Measurements from ENCODE around the gene DPF3.

DPF3 gene

DNA sequence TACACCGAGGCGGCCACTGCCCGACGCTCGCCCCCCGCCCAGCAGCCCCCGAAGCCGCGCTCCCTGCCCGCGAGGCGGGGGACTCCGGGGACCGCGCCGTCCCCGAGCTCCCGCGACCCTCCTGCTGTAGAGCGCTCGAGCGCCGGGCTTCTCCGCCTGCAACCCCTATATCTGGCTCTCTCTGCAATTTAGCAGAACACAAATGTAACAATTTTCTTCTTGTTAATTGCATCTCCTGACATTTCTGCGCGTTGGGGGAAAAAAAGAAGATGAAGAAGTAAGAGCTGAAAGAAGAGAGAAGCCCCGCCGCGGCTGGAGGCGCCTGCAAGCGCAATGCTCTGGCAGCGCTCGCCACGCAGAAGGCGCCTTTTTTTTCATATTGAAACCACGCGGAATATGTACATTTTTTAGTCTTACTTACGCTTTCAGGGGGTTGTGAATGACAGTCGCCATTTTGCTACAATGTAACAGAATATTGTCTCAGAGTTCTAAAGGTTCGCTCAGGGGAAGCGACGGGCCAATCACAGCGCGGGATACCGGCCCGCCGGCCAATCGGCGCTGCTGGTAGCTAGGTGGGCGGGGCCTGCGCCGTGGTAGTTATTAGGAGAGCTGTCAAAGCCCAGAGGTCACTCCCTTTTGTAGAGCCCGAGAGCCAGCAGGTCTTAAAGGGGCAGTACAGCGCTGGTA is at the start of gene DPF3:
Gene DPF3, minus strand, starts transcription at position 466 of the 687 bp plus-strand sequence. Its CDS starts 13 bp downstream, at position 453.
- peak; percentile 84 to 88 for DNase-seq (ENCODE audit: low read depth in 1 of 2, low spot score in 1 of 2)

DNA sequence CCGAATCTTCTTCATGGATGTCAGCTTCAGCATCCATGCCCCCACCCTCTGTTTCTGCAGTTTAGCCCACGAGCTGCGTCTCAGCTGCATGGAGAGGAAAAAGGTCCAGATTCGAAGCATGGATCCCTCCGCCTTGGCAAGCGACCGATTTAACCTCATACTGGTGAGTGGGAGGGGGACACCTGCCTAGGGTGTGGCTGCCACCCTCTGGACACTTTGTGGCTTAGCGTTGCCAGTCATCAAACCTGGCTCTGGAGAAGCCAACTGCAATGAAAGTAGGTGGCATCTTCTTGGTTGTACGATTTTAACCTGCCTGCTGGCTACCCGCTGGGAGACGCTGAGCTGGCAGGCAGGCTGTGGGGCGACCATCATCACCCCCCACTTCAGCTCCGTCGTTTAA is 49.0 kb upstream of the DPF3 start:
- DNase-seq (ENCODE audit: low read depth in 1 of 2, low spot score in 1 of 2), result no peak

DNA sequence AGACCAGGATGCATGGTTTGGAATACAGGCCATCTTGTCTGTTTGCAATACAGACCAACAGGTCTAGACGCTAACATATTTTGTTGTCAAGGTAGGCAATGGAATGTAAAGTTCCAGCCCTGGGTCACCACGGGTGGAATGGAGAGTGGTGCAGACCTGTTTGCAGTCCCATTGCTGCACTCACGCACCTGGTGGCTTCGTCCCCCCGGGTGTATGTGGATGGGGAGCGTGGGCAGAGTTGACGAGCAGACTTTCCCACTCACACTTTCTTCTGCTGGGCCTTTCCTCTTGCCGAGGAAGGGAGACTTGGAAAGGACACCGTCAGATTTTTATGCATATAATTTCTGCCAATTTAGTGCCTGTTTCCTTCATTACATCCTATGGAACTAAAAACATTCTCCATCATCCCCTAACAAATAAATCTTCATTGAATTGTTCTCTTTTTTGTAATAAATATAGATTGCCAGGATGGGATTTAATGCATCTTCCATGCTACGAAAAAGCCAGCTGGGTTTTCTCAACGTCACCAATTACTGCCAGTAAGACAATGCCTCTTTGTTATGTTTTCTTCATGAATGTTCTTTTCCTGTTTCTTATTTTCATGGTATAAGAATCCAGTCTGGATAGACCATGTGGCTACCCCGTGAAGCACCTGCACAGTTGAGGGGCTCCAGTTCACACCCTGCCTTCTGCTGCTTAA is 47.5 kb upstream of the DPF3 start:
- DNase-seq (ENCODE audit: low read depth in 1 of 2, low spot score in 1 of 2), result no peak

DNA sequence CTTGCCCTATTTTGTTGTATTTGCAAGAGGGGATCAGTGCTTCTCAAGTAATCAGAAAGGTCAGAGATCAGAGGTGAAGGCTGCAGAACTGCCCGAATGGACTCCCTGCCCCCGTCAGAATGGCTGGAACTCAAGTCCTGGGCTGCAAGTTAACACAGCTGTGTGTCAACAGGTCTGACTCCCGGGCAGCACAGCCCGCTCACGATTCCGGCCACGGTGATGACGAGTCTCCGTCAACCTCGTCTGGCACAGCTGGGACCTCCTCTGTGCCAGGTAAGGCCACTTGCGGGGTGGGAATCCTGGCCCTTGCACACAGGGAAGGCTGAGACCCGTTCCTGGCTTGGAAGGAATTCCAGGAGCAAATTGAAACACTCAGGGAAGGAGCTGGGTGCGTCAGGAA is 45.7 kb upstream of the DPF3 start:
- no peak for DNase-seq (ENCODE audit: low read depth in 1 of 2, low spot score in 1 of 2)

DNA sequence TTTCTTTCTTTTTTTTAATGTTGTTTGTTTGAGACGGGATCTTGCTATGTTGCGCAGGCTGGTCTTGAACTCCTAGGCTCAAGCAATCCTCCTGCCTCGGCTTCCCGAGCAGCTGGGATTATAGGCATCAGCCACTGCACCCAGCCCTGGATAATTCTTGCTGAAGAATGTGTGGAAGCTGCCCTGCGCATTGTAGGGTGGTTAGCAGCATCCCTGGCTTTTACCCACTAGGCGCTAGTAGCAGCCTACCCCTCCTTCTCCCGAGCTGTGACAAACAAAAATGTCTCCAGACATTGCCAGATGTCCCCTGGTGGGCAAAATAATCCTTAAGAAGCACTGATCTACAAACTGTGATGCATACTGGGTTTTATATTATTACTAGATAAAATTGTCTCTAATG is 39.0 kb upstream of the DPF3 start:
- DNase-seq (ENCODE audit: low read depth in 1 of 2, low spot score in 1 of 2), result no peak

DNA sequence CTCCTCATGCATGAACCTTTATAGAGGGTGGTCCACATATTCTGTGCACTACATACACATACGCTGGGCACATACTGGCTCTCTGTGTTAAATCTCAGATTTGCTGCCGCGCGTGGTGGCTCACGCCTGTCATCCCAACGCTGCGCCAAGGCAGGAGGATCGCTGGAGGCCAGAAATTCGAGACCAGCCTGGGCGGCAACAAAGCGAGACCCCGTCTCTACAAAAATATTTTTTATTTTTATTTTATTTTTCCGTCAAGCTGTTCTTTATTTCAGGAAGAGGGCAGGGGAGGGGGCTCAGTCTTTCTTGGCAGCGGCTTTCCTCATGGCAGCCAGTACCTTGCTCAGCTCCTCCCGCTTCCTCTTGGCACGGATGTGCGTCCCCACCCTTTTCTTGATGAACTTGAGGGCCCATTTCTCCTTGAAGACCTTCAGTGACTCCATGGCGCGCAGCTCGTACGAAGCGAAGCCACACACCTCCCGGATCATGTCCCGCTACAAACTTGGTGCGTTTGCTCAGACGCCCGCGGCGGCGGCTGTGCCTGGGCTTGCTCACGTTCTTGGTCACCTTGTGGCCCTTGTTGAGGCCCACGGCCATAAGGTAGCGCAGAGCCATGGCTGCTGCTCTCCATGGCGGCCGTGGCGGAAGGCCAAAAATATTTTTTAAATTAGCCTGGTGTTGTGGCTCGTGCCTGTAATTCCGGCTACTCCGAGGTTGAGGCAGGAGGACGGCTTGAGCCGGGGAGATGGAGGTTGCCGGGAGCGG is 35.6 kb upstream of the DPF3 start:
- DNase-seq (ENCODE audit: low read depth in 1 of 2, low spot score in 1 of 2), result no peak

DNA sequence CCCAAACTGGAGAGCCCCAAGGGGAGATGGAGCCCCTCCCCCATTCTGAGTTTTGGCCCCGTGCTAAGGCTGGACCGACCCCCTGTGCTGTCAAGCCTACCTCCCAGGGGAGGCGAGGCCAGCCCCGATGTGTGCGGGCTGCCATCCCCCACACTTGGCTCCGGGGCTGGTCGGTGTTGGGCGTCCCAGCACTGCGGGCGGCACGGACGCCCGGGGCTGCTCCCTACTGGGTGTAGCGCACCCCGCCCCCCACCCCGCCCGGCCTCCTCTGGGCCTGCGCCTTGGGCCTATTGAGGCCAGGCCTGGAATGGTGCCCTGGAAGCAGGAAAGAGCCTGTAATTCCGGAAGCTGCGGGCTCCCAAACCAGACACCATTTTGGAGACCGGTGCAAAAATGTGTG is 35.0 kb upstream of the DPF3 start:
- DNase-seq (ENCODE audit: low read depth in 1 of 2, low spot score in 1 of 2), result no peak

DNA sequence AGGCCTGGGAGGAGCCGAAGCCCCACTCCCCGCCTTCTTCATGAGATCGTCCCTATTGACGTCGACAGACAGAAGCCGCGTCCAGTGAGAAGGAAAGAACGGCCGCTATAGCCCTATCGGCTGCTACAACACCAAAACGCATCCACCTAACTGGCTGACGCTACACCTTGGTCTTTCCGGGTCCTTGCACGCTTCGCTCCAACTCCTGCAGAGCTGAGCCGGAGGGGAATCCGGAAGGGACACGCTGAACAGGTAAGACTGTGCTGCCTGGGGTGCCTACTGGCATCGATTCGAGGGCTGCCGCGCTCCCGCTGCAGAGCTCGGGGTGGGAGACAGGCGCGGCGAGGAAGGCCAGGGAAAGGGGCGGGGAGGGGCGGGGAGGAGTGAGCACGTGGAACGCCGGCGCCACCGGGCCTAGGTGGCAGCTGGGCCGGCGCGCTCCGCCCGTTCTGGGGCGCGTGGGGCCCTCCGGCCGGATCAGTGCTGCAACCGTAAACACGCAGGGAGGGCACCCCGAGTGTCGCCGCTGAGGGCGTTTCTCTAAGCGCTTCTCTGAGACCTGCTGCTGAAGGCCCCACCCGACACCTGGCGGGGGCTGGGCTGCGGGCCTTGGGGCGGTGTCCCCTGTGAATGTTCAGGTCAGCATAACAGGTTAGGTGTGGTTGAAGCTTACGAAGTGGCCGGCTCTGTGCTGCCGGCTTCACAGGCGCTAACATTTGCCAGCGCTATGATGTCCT is 32.6 kb upstream of the DPF3 start, which contains the start of gene DCAF4:
Gene DCAF4, plus strand, starts transcription at position 173 of the 737 bp plus-strand sequence. CDS start 11,515 bp downstream, outside the sequence.
- DNase-seq (ENCODE audit: low read depth in 1 of 2, low spot score in 1 of 2), result peak; percentile 84 to 93

DNA sequence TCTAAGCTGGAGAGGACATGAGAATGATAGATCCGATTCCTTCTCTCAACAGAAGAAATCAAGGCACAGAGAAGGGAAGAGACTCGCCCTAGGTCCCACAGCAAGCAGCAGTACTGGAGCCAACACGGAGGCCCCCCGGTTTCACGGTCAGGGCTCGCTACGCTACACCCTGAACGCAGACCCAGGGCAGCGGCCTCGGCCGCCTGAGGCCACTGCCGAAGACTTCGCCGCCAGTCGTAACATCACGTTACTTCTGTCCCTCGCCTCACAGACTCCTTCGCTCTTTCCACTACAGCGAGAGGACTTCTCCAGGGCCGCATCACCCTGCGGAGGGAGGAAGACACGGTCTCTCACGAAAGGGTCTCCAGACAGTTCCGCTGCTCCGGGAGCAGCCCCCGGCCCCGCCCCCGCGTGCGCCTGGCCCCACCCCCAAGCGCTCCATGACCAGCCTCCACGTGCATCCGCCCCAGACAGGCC is 32.0 kb upstream of the DPF3 start:
- no peak for DNase-seq (ENCODE audit: low read depth in 1 of 2, low spot score in 1 of 2)

DNA sequence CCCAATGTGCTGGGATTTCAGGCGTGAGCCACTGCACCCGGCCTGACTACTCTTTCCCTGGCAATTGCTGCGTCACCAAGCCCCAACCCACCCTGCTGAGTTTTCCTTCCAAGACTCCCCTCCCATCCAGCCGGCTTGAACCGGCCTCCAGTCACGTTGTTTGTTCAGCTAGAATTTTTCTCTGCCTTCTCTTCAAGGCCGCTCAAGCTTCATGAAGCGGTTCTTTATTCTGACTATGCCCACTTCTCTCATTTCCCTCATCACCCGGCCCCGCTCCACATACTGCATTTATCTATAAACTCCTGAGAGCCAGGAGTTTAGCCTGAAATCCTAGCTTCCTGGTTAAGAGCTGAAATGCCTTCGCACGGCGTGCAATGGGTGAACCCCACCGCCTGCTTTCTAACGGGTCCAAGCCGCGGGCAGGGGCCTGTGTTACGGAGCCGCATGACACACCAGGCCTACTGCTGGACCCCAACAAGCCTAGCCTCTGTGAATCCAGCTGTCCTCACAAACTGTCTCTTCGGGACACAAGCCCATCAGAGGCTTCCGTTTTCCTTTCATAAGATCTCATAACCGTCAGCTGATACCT is 31.4 kb upstream of the DPF3 start:
- no peak for DNase-seq (ENCODE audit: low read depth in 1 of 2, low spot score in 1 of 2)

DNA sequence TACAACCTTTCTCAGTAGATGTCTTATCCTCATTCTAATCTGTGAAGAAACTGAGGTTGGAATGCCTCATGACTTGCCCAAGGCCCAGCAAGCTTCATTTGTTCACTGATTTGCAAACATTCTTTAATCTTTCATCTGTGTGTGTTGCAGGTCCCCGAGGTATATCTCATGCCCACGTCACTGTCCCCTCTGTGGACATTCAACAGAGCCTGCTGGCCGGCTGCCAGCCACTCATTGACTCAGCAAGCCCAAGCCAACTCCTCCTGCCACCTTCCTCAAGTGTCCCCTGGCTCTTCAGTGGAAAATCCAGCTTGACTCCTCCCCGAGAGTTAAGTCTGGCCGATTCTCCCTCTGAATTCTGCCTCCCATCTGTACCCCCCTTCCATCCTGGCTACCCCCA is 30.4 kb upstream of the DPF3 start:
- no peak for DNase-seq (ENCODE audit: low read depth in 1 of 2, low spot score in 1 of 2)

DNA sequence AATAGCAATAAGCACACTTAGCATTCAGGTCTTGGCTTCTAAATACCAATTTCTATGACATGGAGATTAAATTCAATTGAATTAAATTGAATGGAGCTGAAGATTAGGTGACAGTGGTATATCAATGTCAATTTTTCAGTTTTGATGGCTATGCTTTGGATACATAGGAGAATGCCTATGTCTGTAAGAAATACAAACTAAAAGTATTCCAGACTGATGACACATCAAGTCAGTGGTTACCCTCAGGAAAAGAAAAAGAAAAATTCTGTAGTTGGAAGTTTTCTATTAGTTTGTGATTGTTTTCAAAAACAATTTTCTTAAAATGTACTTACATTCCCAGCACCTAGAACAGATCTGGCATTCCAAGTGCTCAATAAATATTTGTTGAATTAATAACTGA is 27.5 kb upstream of the DPF3 start:
- DNase-seq (ENCODE audit: low read depth in 1 of 2, low spot score in 1 of 2), result no peak

DNA sequence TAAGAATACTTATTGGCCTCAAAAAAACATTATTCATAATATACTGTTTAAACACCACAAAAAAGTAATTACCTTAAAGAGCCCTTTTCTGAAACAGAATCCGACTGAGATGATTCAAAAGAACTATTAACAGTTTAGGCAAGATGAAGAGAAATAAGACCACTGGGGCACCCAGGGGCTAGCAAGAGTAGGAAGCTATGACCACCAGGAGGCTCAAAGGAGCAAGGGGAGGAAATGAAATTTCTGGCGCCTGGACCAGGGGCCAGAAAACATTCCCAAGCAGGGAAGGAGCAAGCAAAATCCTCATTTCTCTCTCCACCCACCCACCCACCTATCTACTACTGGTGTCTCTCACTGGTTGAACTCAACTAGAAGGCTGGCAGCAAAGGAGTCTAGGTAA is 26.1 kb upstream of the DPF3 start:
- DNase-seq (ENCODE audit: low read depth in 1 of 2, low spot score in 1 of 2), result no peak

DNA sequence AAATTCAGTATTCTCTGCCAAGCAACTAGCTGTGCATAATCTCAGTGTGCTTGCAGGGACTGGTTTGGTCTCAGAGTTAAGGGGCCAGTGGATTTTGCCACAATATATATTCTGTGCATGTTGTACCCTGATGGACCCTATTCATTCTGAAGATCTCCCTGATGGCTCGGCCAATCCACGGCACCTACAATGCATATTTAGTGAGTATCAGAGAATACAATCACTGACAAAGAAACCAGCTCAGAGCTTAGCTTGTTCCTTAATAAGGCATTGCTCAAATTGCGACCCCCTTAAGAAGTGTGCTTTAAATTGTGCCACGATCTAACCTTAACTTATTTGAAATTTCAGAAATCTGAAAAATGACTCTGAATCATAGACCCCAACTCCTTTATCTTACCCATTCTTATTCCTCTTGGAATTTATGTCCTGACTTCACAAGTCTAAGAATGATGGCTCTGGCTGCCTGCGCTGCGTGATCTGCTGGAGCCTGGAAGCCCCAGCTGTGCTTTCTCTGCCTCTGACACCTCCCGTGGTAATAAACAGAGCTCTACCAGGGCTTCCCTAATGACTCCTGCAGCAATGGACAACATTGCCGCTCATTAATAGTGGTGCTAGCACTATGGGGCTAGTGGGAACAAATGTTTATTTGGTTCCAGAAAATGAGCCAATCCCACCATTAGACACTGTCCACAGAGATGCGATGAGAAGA is 23.3 kb upstream of the DPF3 start:
- no peak for DNase-seq (ENCODE audit: low read depth in 1 of 2, low spot score in 1 of 2)

DNA sequence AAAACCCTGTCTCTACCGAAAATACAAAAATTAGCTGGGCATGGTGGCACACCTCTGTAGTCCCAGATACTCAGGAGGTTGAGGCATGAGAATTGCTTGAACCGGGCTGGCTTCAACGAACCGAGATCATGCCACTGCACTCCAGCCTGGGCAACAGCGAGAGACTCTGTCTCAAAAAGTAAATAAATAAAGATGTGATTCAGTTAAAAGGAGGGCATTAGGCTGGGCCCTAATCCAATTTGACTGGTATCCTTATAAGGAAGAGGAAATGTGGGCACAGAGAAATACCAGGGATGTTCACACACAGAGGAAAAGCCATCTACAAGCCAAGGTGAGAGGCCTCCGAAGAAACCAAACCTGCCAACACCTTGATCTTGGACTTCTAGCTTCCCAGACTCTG is 22.3 kb upstream of the DPF3 start:
- no peak for DNase-seq (ENCODE audit: low read depth in 1 of 2, low spot score in 1 of 2)

DNA sequence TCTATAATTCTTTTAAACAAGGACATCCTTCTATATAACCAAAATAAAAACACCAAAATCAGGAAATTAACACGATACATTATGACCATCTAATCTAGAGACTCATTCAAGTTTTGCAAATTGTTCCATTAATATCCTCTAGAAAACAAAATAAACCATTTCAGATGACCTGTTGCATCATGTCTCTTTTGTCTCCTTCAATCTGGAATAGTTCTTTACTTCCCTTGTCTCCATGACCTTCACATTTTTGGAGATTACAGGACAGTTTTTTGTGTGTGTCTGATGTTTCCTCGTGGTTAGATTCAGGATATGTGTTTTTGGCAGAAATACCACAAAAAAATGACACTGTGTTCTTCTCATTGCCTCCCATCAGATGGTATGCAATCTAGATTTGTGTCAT is 19.9 kb upstream of the DPF3 start:
- no peak for DNase-seq (ENCODE audit: low read depth in 1 of 2, low spot score in 1 of 2)

DNA sequence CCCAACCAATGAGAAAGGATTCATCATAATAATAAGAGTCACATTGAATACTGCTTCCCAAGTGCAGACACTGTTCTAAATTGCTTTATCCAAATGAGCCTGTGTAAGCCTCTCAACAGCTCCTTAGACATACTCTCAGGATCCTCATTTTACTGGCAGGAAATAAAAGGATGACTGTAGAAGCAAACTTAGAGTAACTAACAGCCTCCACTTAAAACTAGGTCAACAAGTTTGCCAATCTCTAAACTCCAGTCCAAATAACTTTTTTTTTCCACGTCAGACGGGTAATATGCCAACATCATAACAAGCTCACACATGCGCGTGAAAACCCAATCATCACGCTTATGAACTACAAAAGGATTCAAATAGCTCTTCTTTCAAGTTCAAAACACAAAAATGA is 15.3 kb upstream of the DPF3 start:
- DNase-seq (ENCODE audit: low read depth in 1 of 2, low spot score in 1 of 2), result no peak

DNA sequence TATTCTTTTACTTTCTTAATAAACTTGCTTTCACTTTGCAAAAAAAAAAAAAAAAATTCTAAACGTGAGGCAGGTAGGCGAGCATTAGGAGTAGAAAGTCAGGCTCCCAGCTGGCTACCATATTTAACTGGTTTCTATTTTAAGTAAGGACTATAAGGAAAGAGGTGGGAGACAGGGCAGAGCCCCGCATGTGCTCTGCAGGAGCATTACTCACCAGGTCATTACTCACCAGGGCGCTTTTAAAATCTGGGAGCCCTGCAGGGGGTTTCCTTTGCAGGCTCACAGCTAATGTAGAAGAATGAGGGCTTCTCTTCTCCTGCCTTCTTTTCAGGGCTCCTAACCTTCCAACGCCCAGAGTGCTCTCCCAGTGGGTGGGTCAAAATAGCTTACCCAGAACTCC is 14.0 kb upstream of the DPF3 start:
- no peak for DNase-seq (ENCODE audit: low read depth in 1 of 2, low spot score in 1 of 2)

DNA sequence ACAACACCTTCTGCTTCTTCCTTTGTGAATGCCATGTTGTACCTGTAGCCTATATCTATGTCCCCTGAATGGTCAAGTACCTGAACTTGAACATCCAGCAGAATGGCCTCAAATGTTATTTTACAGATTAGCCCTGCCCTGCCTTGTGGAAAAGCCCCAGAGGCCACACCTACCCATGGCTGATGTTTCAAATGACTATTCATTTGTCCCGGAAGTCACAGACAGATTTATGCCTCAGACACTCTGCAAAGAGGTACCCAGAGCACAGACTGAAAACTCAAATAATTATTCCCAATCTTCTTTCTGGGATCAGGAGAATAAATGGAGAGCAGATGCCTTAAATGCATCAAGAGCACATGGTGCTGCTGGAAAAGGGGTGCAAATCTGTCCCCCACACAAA is 13.0 kb upstream of the DPF3 start:
- DNase-seq (ENCODE audit: low read depth in 1 of 2, low spot score in 1 of 2), result no peak

DNA sequence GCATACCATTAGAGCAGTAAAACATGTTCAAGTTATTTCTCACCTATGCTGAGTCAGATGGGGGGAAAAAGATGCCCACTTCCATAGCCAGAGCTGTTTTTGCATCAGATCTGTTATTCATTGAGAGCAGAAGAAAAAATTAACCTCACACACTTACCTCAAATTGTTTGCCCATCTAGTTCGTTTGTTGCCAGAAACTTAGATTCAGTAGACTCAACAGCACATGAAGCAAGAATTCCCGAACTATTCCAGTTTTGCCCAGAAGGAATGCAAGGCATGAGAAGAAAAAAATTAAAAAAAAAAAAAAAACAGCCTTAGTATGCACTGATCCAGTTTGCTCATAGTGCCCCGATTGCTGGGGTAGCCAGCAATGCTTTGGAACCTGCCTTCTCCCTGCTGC is 12.4 kb upstream of the DPF3 start:
- DNase-seq (ENCODE audit: low read depth in 1 of 2, low spot score in 1 of 2), result no peak
